ENCODE results near the gene GHR.
"Not testable (repeated sequence)": the region's sequence is repeated elsewhere in the genome, so short reads cannot be mapped to it uniquely, and the experiment has no call there.

The GHR gene

GRCh38 chr5:42572313-42572712 is 149.1 kb downstream of the GHR start:
- DNase-seq = no peak

- no peak for DNase-seq
Observed at GRCh38 chr5:42573386-42573785, 150.1 kb downstream of the GHR start.

GRCh38 chr5:42575914-42576313 is 152.7 kb downstream of the GHR start:
- not testable (repeated sequence) for DNase-seq

- DNase-seq = not testable (repeated sequence)
Observed at GRCh38 chr5:42578901-42579300, 155.7 kb downstream of the GHR start.

GRCh38 chr5:42579320-42579719 is 156.1 kb downstream of the GHR start:
- DNase-seq = no peak

- DNase-seq = no peak
Observed at GRCh38 chr5:42581845-42582244, 158.6 kb downstream of the GHR start.

- no peak for DNase-seq
Observed at GRCh38 chr5:42582723-42583122, 159.5 kb downstream of the GHR start.

GRCh38 chr5:42583322-42583721 is 160.1 kb downstream of the GHR start:
- no peak for DNase-seq

GRCh38 chr5:42586625-42587024 is 163.4 kb downstream of the GHR start:
- no peak for DNase-seq

GRCh38 chr5:42587096-42587723 is 164.0 kb downstream of the GHR start:
- DNase-seq = no peak

GRCh38 chr5:42590566-42590965 is 167.3 kb downstream of the GHR start:
- DNase-seq = no peak

GRCh38 chr5:42591015-42591414 is 167.8 kb downstream of the GHR start:
- no peak for DNase-seq

GRCh38 chr5:42592401-42593140 is 169.3 kb downstream of the GHR start:
- DNase-seq = no peak

- no peak for DNase-seq
Observed at GRCh38 chr5:42593591-42593990, 170.4 kb downstream of the GHR start.

GRCh38 chr5:42595597-42595996 is 172.4 kb downstream of the GHR start:
- DNase-seq = no peak

GRCh38 chr5:42596817-42597216 is 173.6 kb downstream of the GHR start:
- no peak for DNase-seq

- no peak for DNase-seq
Observed at GRCh38 chr5:42597318-42597937, 174.2 kb downstream of the GHR start.

GRCh38 chr5:42598311-42598710 is 175.1 kb downstream of the GHR start:
- DNase-seq = no peak

GRCh38 chr5:42599106-42599505 is 175.9 kb downstream of the GHR start:
- DNase-seq = no peak

GRCh38 chr5:42600441-42600840 is 177.2 kb downstream of the GHR start:
- no peak for DNase-seq

- no peak for DNase-seq
Observed at GRCh38 chr5:42604171-42604711, 181.0 kb downstream of the GHR start.

- DNase-seq = no peak
Observed at GRCh38 chr5:42605490-42605889, 182.3 kb downstream of the GHR start.

GRCh38 chr5:42606464-42606869 is 183.2 kb downstream of the GHR start:
- DNase-seq = no peak

GRCh38 chr5:42611437-42611836 is 188.2 kb downstream of the GHR start:
- no peak for DNase-seq

Data from T1000 (cell line).